Measurements from ENCODE around the gene ERI3.

ERI3 gene

GRCh38 chr1:44345187-44345775 lies 9.8 kb downstream of the ERI3 start:
- no peak overlapping the region for H3K27ac ChIP-seq (ENCODE audit: low read depth, low read length)
- no peaks in the 10 kb centered on the region for H3K36me3 ChIP-seq (ENCODE audit: control insufficient read depth, insufficient read depth, low read length)
- H3K4me3 ChIP-seq (ENCODE audit: low read length) = no peak overlapping the region
- H3K9ac ChIP-seq (ENCODE audit: low read length) = no peak overlapping the region
- peaks cover 3% of the 10 kb centered on the region for H3K4me1 ChIP-seq (ENCODE audit: control insufficient read depth, insufficient read depth, low read length)
- no peaks in the 10 kb centered on the region for H3K27me3 ChIP-seq (ENCODE audit: control insufficient read depth, insufficient read depth, low read length)

- no peak overlapping the region for H3K27ac ChIP-seq (ENCODE audit: low read depth, low read length)
- no peak overlapping the region for H3K9ac ChIP-seq (ENCODE audit: low read length)
- peaks cover 10% of the 10 kb centered on the region for H3K36me3 ChIP-seq (ENCODE audit: control insufficient read depth, insufficient read depth, low read length)
- H3K4me1 ChIP-seq (ENCODE audit: control insufficient read depth, insufficient read depth, low read length) = no peaks in the 10 kb centered on the region
- H3K4me3 ChIP-seq (ENCODE audit: low read length) = no peak overlapping the region
- no peaks in the 10 kb centered on the region for H3K27me3 ChIP-seq (ENCODE audit: control insufficient read depth, insufficient read depth, low read length)
Measured at GRCh38 chr1:44339731-44340130, 15.3 kb downstream of the ERI3 start.

DNA sequence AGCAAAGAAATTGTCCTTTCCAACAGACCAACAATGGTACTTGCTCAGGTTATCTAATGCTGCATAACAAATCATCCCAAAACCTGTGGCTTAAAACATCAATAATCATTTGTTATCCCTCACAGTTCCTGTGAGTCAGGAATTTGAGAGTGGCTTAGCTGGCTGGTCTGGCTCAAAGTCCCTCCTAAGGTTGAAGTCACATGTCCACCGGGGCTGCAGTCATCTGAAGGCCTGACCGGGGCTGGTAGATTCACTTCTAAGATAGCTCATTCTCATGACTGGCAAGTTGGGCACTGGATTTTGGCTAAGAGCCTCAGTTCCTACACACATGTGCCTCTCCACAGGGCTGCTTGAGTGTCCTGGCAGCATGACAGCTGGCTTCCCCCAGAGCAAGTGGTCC lies 16.9 kb downstream of the ERI3 start:
- no peak overlapping the region for H3K4me3 ChIP-seq (ENCODE audit: low read length)
- H3K4me1 ChIP-seq (ENCODE audit: control insufficient read depth, insufficient read depth, low read length) = no peaks in the 10 kb centered on the region
- peaks cover 14% of the 10 kb centered on the region for H3K36me3 ChIP-seq (ENCODE audit: control insufficient read depth, insufficient read depth, low read length)
- no peaks in the 10 kb centered on the region for H3K27me3 ChIP-seq (ENCODE audit: control insufficient read depth, insufficient read depth, low read length)
- H3K27ac ChIP-seq (ENCODE audit: low read depth, low read length) = no peak overlapping the region
- no peak overlapping the region for H3K9ac ChIP-seq (ENCODE audit: low read length)

DNA sequence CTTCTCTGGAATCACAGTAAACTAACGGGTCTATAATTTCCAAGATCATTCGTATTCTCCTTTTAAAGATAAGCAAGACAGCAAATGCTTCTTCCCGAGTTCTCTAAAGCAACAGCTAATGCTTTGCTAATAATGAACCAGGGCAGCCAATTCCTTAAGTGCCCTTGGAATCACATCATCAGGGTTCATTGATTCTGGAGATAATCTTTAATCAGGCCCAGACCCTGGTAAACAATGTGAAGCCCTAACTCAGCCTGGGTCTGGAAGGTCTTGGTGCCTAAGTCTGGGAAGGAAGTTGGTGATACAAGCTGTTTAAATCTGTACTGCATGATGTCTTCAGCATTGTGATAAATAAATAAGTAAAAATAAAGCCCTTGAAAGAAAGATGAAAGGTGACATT lies 18.4 kb downstream of the ERI3 start:
- peaks cover 14% of the 10 kb centered on the region for H3K36me3 ChIP-seq (ENCODE audit: control insufficient read depth, insufficient read depth, low read length)
- H3K27ac ChIP-seq (ENCODE audit: low read depth, low read length) = no peak overlapping the region
- H3K4me1 ChIP-seq (ENCODE audit: control insufficient read depth, insufficient read depth, low read length) = no peaks in the 10 kb centered on the region

GRCh38 chr1:44334968-44335367 lies 20.1 kb downstream of the ERI3 start:
- peaks cover 14% of the 10 kb centered on the region for H3K36me3 ChIP-seq (ENCODE audit: control insufficient read depth, insufficient read depth, low read length)
- H3K9ac ChIP-seq (ENCODE audit: low read length) = no peak overlapping the region

More for the DNA sequence above, 18.4 kb downstream of the ERI3 start:
- no peak overlapping the region for H3K4me3 ChIP-seq (ENCODE audit: low read length)
- no peaks in the 10 kb centered on the region for H3K27me3 ChIP-seq (ENCODE audit: control insufficient read depth, insufficient read depth, low read length)
- H3K9ac ChIP-seq (ENCODE audit: low read length) = no peak overlapping the region

DNA sequence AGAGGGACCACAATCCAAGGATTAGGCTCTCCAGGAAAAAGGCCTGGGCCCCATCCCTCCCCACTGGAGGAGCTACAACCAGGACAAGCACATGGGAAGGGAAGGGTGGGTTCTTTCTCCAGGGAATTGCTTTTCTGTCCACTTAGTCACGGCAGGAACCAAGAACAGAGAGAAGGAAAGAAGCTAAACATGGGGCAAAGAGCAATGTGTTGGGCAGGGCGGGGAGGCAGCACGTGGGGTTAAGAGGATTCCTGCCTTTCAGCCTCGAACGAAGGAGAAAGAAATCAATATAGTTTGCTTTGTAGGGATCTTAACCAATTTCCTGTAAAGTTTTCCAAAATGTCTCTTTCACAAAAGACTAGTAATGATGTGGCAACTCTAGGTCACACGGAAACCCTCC lies 21.7 kb downstream of the ERI3 start:
- H3K36me3 ChIP-seq (ENCODE audit: control insufficient read depth, insufficient read depth, low read length) = peaks cover 14% of the 10 kb centered on the region
- no peaks in the 10 kb centered on the region for H3K27me3 ChIP-seq (ENCODE audit: control insufficient read depth, insufficient read depth, low read length)
- no peak overlapping the region for H3K27ac ChIP-seq (ENCODE audit: low read depth, low read length)
- no peak overlapping the region for H3K9ac ChIP-seq (ENCODE audit: low read length)
- no peak overlapping the region for H3K4me3 ChIP-seq (ENCODE audit: low read length)
- no peaks in the 10 kb centered on the region for H3K4me1 ChIP-seq (ENCODE audit: control insufficient read depth, insufficient read depth, low read length)

More at GRCh38 chr1:44334968-44335367, 20.1 kb downstream of the ERI3 start:
- no peak overlapping the region for H3K27ac ChIP-seq (ENCODE audit: low read depth, low read length)
- no peaks in the 10 kb centered on the region for H3K4me1 ChIP-seq (ENCODE audit: control insufficient read depth, insufficient read depth, low read length)
- H3K27me3 ChIP-seq (ENCODE audit: control insufficient read depth, insufficient read depth, low read length) = no peaks in the 10 kb centered on the region
- no peak overlapping the region for H3K4me3 ChIP-seq (ENCODE audit: low read length)

DNA sequence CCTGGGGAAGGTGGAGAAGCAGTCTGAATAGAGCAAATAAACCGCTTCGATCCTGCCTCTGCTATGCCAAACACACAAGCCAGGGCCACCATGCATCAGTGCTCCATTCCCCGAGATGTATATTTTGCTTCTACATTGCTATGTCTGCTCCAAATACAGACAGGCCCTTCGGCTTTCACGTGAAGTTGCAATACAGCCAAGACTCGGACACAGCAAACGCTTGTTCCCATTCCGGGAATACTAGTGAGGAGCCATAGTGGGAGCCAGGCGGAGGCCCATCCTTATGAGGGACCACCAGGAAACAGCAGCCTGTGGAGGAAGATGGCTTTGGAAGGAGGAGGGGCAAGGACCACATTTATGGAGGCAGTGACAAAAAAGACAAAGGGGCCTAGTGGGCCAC lies 22.6 kb downstream of the ERI3 start:
- Histone ChIP-seq H3K36me3 (ENCODE audit: control insufficient read depth, insufficient read depth, low read length) (peaks cover 11% of the 10 kb centered on the region), H3K27ac (ENCODE audit: low read depth, low read length) (no peak overlapping the region), H3K27me3 (ENCODE audit: control insufficient read depth, insufficient read depth, low read length) (no peaks in the 10 kb centered on the region), H3K9ac (ENCODE audit: low read length) (no peak overlapping the region), H3K4me3 (ENCODE audit: low read length) (no peak overlapping the region), H3K4me1 (ENCODE audit: control insufficient read depth, insufficient read depth, low read length) (peaks cover 5% of the 10 kb centered on the region)

DNA sequence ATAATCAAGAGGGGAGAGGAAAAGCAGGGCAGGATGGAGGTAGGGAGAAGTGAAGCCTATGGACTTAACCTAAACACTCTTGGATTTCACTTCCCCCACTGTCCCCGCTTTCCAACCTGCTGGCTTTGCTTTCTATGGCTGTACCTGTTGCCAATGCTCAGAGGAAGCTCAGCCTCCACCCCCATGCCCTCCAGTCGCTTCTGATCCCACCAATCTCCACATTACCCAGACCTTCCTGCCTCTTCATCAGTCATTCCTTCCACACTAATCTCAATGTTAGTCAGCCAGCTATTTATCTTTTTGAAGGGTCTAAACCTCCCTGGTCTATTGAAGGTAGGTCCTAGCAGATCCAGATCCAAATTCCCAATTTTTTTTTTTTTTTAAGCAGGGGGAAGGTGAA lies 24.1 kb downstream of the ERI3 start:
- Histone ChIP-seq H3K27ac (ENCODE audit: low read depth, low read length) (no peak overlapping the region), H3K4me3 (ENCODE audit: low read length) (no peak overlapping the region), H3K4me1 (ENCODE audit: control insufficient read depth, insufficient read depth, low read length) (peaks cover 5% of the 10 kb centered on the region), H3K36me3 (ENCODE audit: control insufficient read depth, insufficient read depth, low read length) (peaks cover 4% of the 10 kb centered on the region), H3K27me3 (ENCODE audit: control insufficient read depth, insufficient read depth, low read length) (no peaks in the 10 kb centered on the region), H3K9ac (ENCODE audit: low read length) (no peak overlapping the region)

- no peak overlapping the region for H3K4me3 ChIP-seq (ENCODE audit: low read length)
- H3K27ac ChIP-seq (ENCODE audit: low read depth, low read length) = no peak overlapping the region
- H3K9ac ChIP-seq (ENCODE audit: low read length) = no peak overlapping the region
- H3K36me3 ChIP-seq (ENCODE audit: control insufficient read depth, insufficient read depth, low read length) = peaks cover under 1% of the 10 kb centered on the region
- peaks cover 5% of the 10 kb centered on the region for H3K4me1 ChIP-seq (ENCODE audit: control insufficient read depth, insufficient read depth, low read length)
- no peaks in the 10 kb centered on the region for H3K27me3 ChIP-seq (ENCODE audit: control insufficient read depth, insufficient read depth, low read length)
Measured at GRCh38 chr1:44328671-44329416, 26.2 kb downstream of the ERI3 start.

- Histone ChIP-seq H3K36me3 (ENCODE audit: control insufficient read depth, insufficient read depth, low read length) (no peaks in the 10 kb centered on the region), H3K27ac (ENCODE audit: low read depth, low read length) (no peak overlapping the region), H3K4me3 (ENCODE audit: low read length) (no peak overlapping the region), H3K27me3 (ENCODE audit: control insufficient read depth, insufficient read depth, low read length) (no peaks in the 10 kb centered on the region), H3K4me1 (ENCODE audit: control insufficient read depth, insufficient read depth, low read length) (peaks cover 5% of the 10 kb centered on the region), H3K9ac (ENCODE audit: low read length) (no peak overlapping the region)
Measured at GRCh38 chr1:44327679-44328491, 27.2 kb downstream of the ERI3 start.

DNA sequence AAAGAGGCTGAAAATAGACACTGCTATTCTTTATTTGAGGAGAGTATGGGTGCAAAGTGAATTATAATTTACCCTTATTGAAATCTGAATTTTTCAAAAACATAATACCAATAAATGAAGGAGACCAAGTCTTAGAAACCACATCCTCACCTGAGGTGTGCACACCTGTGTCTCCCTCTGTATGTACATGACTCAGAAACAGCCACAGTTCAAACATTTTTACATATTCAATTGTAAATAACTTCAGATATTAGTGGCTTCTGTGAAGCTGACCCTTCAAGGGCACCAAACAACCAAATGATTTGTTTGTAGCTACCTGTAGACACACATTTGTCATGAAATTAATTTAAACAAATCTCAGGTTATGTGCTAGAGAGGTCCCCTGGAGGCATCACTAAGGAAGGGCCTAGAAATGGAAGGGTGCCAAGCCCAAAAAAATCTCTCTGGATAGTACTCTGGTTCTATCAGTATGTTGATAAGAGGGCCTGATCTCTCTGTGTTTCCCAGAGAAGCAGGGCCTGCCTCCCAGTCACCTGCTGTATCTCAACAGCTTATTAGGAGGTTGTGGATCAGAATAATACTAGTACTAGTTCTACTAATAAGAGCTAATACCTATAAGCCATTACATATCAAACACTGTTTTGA lies 28.1 kb downstream of the ERI3 start:
- Histone ChIP-seq H3K27me3 (ENCODE audit: control insufficient read depth, insufficient read depth, low read length) (no peaks in the 10 kb centered on the region), H3K4me3 (ENCODE audit: low read length) (no peak overlapping the region), H3K4me1 (ENCODE audit: control insufficient read depth, insufficient read depth, low read length) (peaks cover 5% of the 10 kb centered on the region), H3K27ac (ENCODE audit: low read depth, low read length) (no peak overlapping the region), H3K36me3 (ENCODE audit: control insufficient read depth, insufficient read depth, low read length) (no peaks in the 10 kb centered on the region), H3K9ac (ENCODE audit: low read length) (no peak overlapping the region)

GRCh38 chr1:44326024-44326701 lies 28.9 kb downstream of the ERI3 start:
- H3K36me3 ChIP-seq (ENCODE audit: control insufficient read depth, insufficient read depth, low read length) = no peaks in the 10 kb centered on the region
- no peak overlapping the region for H3K9ac ChIP-seq (ENCODE audit: low read length)
- no peak overlapping the region for H3K27ac ChIP-seq (ENCODE audit: low read depth, low read length)
- H3K27me3 ChIP-seq (ENCODE audit: control insufficient read depth, insufficient read depth, low read length) = no peaks in the 10 kb centered on the region
- H3K4me1 ChIP-seq (ENCODE audit: control insufficient read depth, insufficient read depth, low read length) = peaks cover 5% of the 10 kb centered on the region
- H3K4me3 ChIP-seq (ENCODE audit: low read length) = no peak overlapping the region

All from rectal smooth muscle tissue (tissue), 1 donor.